HL-60/S4 (cell line): ENCODE measurements around the gene SLC34A3.

Experiments used
- in situ Hi-C: fragments of 300-500 bp; cut with MboI; formaldehyde crosslinking; loops from 2 replicates; pipeline ENCODE4 v1.14.3; 2022; ENCODE audit warnings: low sequenced_read_pairs

SLC34A3 gene

GRCh38 chr9:137270929-137271695 lies 40.4 kb downstream of the SLC34A3 start:
- in situ Hi-C loops = no loop called here

- in situ Hi-C loops = no loop called here
These were observed 41.0 kb downstream of the SLC34A3 start for GRCh38 chr9:137271696-137272076.

- in situ Hi-C loops = no loop called here
These were observed 41.8 kb downstream of the SLC34A3 start for GRCh38 chr9:137272241-137273094.

- in situ Hi-C loops = no loop called here
These were observed 42.4 kb downstream of the SLC34A3 start for GRCh38 chr9:137273095-137273490.

- in situ Hi-C loops = no loop called here
These were observed 43.1 kb downstream of the SLC34A3 start for GRCh38 chr9:137273611-137274320.

- in situ Hi-C loops = no loop called here
These were observed 44.5 kb downstream of the SLC34A3 start for GRCh38 chr9:137275203-137275587.

GRCh38 chr9:137275588-137276472 lies 45.1 kb downstream of the SLC34A3 start:
- in situ Hi-C loops = no loop called here

GRCh38 chr9:137276473-137277328 lies 46.0 kb downstream of the SLC34A3 start:
- in situ Hi-C loops = no loop called here

GRCh38 chr9:137277329-137278041 lies 46.8 kb downstream of the SLC34A3 start, which contains the start of gene TOR4A:
Gene TOR4A (plus strand): TSS chr9:137277726. CDS start chr9:137278690, 964 bp downstream.
- in situ Hi-C loops = no loop called here

- in situ Hi-C loops = no loop called here
These were observed 47.5 kb downstream of the SLC34A3 start for GRCh38 chr9:137278061-137278701.

- in situ Hi-C loops = no loop called here
These were observed 48.3 kb downstream of the SLC34A3 start for GRCh38 chr9:137278721-137279711.

- in situ Hi-C loops = no loop called here
These were observed 49.2 kb downstream of the SLC34A3 start for GRCh38 chr9:137279741-137280473.

- in situ Hi-C loops = no loop called here
These were observed 50.0 kb downstream of the SLC34A3 start for GRCh38 chr9:137280474-137281344.

GRCh38 chr9:137281345-137282116 lies 50.8 kb downstream of the SLC34A3 start:
- in situ Hi-C loops = no loop called here
